DOHH2 (cell line): ENCODE measurements around the gene ADAMTS9.

Experiments
- H3F3A ChIP-seq: fragments of 200-600 bp; sonication (generic), shearing (Covaris generic); 2 replicates; pipeline ENCODE4 v1.6.0; 2016; ENCODE audit warnings: antibody characterized with exemption, mild to moderate bottlenecking; ENCODE audit not compliant: control insufficient read depth, insufficient read depth
- H3K27ac ChIP-seq: fragments of 200-600 bp; sonication (generic); 2 replicates; pipeline ENCODE4 v1.5.1; 2014; ENCODE audit warnings: low read depth, mild to moderate bottlenecking, low read length, moderate library complexity
- H3K27me3 ChIP-seq: fragments of 200-600 bp; sonication (generic); 2 replicates; pipeline ENCODE4 v1.6.1; 2014; ENCODE audit warnings: mild to moderate bottlenecking, low read length, mixed read lengths; ENCODE audit not compliant: control insufficient read depth
- H3K36me3 ChIP-seq: fragments of 200-600 bp; sonication (generic); 2 replicates; pipeline ENCODE4 v1.6.1; 2014; ENCODE audit warnings: mild to moderate bottlenecking, low read length, moderate library complexity, mixed read lengths; ENCODE audit not compliant: control insufficient read depth
- H3K4me1 ChIP-seq: fragments of 200-600 bp; sonication (generic); 2 replicates; pipeline ENCODE4 v1.6.1; 2014; ENCODE audit warnings: mild to moderate bottlenecking, low read length, mixed read lengths; ENCODE audit not compliant: control insufficient read depth
- H3K4me2 ChIP-seq: fragments of 200-600 bp; sonication (generic); 2 replicates; pipeline ENCODE4 v1.6.0; 2014; ENCODE audit warnings: mild to moderate bottlenecking, low read length, moderate library complexity
- H3K4me3 ChIP-seq: fragments of 200-600 bp; sonication (generic); 2 replicates; pipeline ENCODE4 v1.5.1; 2014; ENCODE audit warnings: mild to moderate bottlenecking, low read length, mixed read lengths
- H3K79me2 ChIP-seq: fragments of 200-600 bp; sonication (generic); 2 replicates; pipeline ENCODE4 v1.6.1; 2014; ENCODE audit warnings: mild to moderate bottlenecking, low read length, mixed read lengths; ENCODE audit not compliant: control insufficient read depth
- H3K9me2 ChIP-seq: fragments of 200-600 bp; sonication (generic); replicated peaks from 2 replicates; pipeline ENCODE4 v1.6.1; 2014; ENCODE audit warnings: mild to moderate bottlenecking, low read length, mixed read lengths; ENCODE audit not compliant: control insufficient read depth
- H3K9me3 ChIP-seq: fragments of 200-600 bp; sonication (generic); 2 replicates; pipeline ENCODE4 v1.6.1; 2014; ENCODE audit warnings: antibody characterized with exemption, low read length, mixed read lengths; ENCODE audit not compliant: control insufficient read depth, insufficient read depth
- H4K20me1 ChIP-seq: fragments of 200-600 bp; sonication (generic); 2 replicates; pipeline ENCODE4 v1.6.0; 2014; ENCODE audit warnings: low read depth, mild to moderate bottlenecking, antibody characterized with exemption, low read length, moderate library complexity; ENCODE audit not compliant: control insufficient read depth, insufficient read depth
- EZH2phosphoT487 ChIP-seq: fragments of 200-600 bp; sonication (generic); IDR thresholded peaks from 2 replicates; pipeline ENCODE4 v1.6.1; 2017; ENCODE audit warnings: borderline replicate concordance, mild to moderate bottlenecking, antibody characterized with exemption, low read length, moderate library complexity, mixed read lengths
- TF ChIP-seq, protein P1 (sequence below): fragments of 200-600 bp; sonication (generic); IDR thresholded peaks from one replicate; pipeline ENCODE4 v1.5.1; 2014; ENCODE audit warnings: antibody characterized with exemption, mild to moderate bottlenecking, low read depth, low read length; ENCODE audit not compliant: poor library complexity, severe bottlenecking

The ADAMTS9 gene

DNA sequence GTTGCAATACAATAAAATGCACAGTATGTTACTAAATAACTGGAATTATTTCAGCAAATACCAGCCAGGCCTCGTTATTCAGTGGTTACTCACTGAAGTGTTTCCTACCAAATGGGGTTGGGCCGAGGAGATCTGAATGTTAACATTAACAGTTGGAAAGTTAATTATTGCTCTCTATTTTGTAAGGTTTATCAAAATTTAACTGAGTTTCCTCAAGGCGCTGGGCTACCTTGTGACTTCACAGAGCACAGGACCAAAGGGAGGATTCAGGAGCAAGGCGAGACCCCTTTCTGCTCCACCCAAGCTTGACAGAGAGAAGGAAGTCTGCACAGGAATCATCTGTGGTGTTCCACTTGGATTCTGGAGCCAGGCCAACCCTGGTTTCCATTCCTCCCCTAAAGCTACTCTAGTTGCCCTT, 21.6 kb downstream of the ADAMTS9 start:
- Histone ChIP-seq H3K9me3 (no peaks in the 10 kb centered on the region), H3K4me2 (no peak overlapping the region), H3K4me3 (no peak overlapping the region), H3K9me2 (no peaks in the 10 kb centered on the region), H3K4me1 (no peaks in the 10 kb centered on the region), H3K36me3 (no peaks in the 10 kb centered on the region), H4K20me1 (no peaks in the 10 kb centered on the region), H3K79me2 (no peaks in the 10 kb centered on the region), H3K27me3 (no peaks in the 10 kb centered on the region), H3F3A (no peaks in the 10 kb centered on the region), H3K27ac (no peak overlapping the region)
- TF ChIP-seq EZH2phosphoT487 = no peak
- TF ChIP-seq, protein P1, sequence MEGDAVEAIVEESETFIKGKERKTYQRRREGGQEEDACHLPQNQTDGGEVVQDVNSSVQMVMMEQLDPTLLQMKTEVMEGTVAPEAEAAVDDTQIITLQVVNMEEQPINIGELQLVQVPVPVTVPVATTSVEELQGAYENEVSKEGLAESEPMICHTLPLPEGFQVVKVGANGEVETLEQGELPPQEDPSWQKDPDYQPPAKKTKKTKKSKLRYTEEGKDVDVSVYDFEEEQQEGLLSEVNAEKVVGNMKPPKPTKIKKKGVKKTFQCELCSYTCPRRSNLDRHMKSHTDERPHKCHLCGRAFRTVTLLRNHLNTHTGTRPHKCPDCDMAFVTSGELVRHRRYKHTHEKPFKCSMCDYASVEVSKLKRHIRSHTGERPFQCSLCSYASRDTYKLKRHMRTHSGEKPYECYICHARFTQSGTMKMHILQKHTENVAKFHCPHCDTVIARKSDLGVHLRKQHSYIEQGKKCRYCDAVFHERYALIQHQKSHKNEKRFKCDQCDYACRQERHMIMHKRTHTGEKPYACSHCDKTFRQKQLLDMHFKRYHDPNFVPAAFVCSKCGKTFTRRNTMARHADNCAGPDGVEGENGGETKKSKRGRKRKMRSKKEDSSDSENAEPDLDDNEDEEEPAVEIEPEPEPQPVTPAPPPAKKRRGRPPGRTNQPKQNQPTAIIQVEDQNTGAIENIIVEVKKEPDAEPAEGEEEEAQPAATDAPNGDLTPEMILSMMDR = no peak

DNA sequence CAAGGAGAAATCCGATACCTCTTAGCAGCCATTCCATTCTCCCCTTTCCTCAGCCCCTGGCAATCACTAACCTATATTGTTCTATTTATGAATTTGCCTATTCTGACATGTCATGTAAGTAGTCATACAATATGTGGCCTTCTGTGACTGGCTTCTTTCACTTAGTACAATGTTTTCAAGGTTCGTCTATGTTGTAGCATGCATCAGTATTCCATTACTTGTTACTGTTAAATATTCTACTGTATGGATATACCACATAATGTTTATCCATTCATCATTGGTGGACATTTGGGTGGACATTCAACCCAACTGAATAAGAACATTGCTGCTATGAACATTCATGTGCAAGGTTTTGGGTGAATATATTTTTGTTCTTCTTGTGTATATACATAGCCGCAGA, 23.4 kb downstream of the ADAMTS9 start:
- H3K9me3 ChIP-seq = no peaks in the 10 kb centered on the region
- H3K79me2 ChIP-seq = no peaks in the 10 kb centered on the region
- no peaks in the 10 kb centered on the region for H4K20me1 ChIP-seq
- H3K4me2 ChIP-seq = no peak overlapping the region
- H3K36me3 ChIP-seq = no peaks in the 10 kb centered on the region
- H3K4me3 ChIP-seq = no peak overlapping the region
- H3K27me3 ChIP-seq = no peaks in the 10 kb centered on the region
- H3K9me2 ChIP-seq = no peaks in the 10 kb centered on the region
- no peaks in the 10 kb centered on the region for H3K4me1 ChIP-seq
- H3K27ac ChIP-seq = no peak overlapping the region
- no peaks in the 10 kb centered on the region for H3F3A ChIP-seq
- TF ChIP-seq, protein P1 = no peak
- no peak for TF ChIP-seq EZH2phosphoT487

DNA sequence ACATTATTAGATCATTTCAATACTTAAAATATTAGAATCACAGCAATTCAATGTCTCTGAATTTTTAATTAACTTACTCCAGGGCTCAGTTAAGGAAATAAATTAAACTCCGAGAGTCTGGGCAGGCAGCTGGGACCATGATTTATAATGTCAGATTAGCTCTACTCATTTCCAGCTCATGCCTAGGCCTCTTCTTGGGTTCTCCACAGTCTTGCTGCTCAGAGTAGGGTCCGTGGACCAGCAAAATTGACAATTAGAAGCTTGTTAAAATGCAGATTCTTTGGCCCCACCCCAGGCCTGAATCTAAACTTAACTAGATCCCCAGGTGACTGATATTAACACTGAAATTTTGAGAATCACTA, 28.2 kb downstream of the ADAMTS9 start:
- Histone ChIP-seq H4K20me1 (no peaks in the 10 kb centered on the region), H3F3A (no peaks in the 10 kb centered on the region), H3K36me3 (no peaks in the 10 kb centered on the region), H3K4me1 (no peaks in the 10 kb centered on the region), H3K27me3 (no peaks in the 10 kb centered on the region), H3K9me3 (no peaks in the 10 kb centered on the region), H3K4me3 (no peak overlapping the region), H3K9me2 (no peaks in the 10 kb centered on the region), H3K4me2 (no peak overlapping the region), H3K27ac (no peak overlapping the region), H3K79me2 (no peaks in the 10 kb centered on the region)
- no peak for TF ChIP-seq EZH2phosphoT487
- TF ChIP-seq, protein P1 = no peak

DNA sequence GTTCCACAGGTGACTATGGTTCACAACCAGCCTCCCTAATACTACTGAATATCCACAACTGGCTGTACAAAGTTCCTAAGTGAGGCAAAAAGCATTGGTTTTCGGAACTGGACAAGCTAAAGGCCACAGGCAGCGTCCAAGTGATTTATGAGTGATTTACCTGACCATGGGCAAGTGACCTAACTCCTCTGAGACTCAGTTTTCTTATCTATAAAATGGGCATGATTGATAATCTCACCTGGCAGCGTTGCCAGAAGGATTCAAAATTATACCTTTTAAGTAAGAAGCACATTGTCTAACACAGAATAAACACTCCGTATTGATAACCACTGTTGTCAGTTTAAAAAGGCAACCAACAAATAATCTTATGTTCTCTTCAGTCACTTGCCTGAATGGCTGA, 29.8 kb downstream of the ADAMTS9 start:
- H3F3A ChIP-seq = no peaks in the 10 kb centered on the region
- no peaks in the 10 kb centered on the region for H3K36me3 ChIP-seq
- H3K4me1 ChIP-seq = no peaks in the 10 kb centered on the region
- no peak overlapping the region for H3K4me2 ChIP-seq
- TF ChIP-seq, protein P1 = no peak
- TF ChIP-seq EZH2phosphoT487 = no peak
- no peaks in the 10 kb centered on the region for H3K9me2 ChIP-seq
- no peak overlapping the region for H3K4me3 ChIP-seq
- no peak overlapping the region for H3K27ac ChIP-seq
- no peaks in the 10 kb centered on the region for H3K79me2 ChIP-seq
- no peaks in the 10 kb centered on the region for H3K9me3 ChIP-seq
- no peaks in the 10 kb centered on the region for H3K27me3 ChIP-seq
- no peaks in the 10 kb centered on the region for H4K20me1 ChIP-seq
